ENCODE results near the gene FTCD.
"Not testable (repeated sequence)": the region's sequence is repeated elsewhere in the genome, so short reads cannot be mapped to it uniquely, and the experiment has no call there.

The FTCD gene

GRCh38 chr21:46152927-46153246 is 2.5 kb downstream of the FTCD start:
- DNase-seq, result no peak

GRCh38 chr21:46151989-46152926 is 3.1 kb downstream of the FTCD start:
- no peak for DNase-seq

- no peak for DNase-seq
These were observed 4.0 kb downstream of the FTCD start for GRCh38 chr21:46151261-46151988.

- no peak for DNase-seq
These were observed 4.8 kb downstream of the FTCD start for GRCh38 chr21:46150491-46151121.

GRCh38 chr21:46150073-46150472 is 5.3 kb downstream of the FTCD start:
- no peak for DNase-seq

- no peak for DNase-seq
These were observed 6.0 kb downstream of the FTCD start for GRCh38 chr21:46149205-46149901.

- no peak for DNase-seq
These were observed 7.3 kb downstream of the FTCD start for GRCh38 chr21:46148106-46148505.

- peak; percentile 83 for DNase-seq
These were observed 8.0 kb downstream of the FTCD start for GRCh38 chr21:46147429-46147828.

- DNase-seq, result no peak
These were observed 8.5 kb downstream of the FTCD start for GRCh38 chr21:46146856-46147255.

- no peak for DNase-seq
These were observed 9.3 kb downstream of the FTCD start for GRCh38 chr21:46145840-46146691.

GRCh38 chr21:46145159-46145839 is 10.1 kb downstream of the FTCD start:
- no peak for DNase-seq

GRCh38 chr21:46144464-46145070 is 10.8 kb downstream of the FTCD start:
- DNase-seq, result no peak

GRCh38 chr21:46142582-46143473 is 12.6 kb downstream of the FTCD start:
- DNase-seq, result no peak

- no peak for DNase-seq
These were observed 13.4 kb downstream of the FTCD start for GRCh38 chr21:46141767-46142581.

- not testable (repeated sequence) for DNase-seq
These were observed 14.9 kb downstream of the FTCD start for GRCh38 chr21:46140352-46141003.

GRCh38 chr21:46139686-46140085 is 15.7 kb downstream of the FTCD start:
- DNase-seq, result no peak

- no peak for DNase-seq
These were observed 16.9 kb downstream of the FTCD start for GRCh38 chr21:46138383-46138970.

- DNase-seq, result no peak
These were observed 17.5 kb downstream of the FTCD start for GRCh38 chr21:46137908-46138307.
